HL-60 (cell line): ENCODE data around the gene UIMC1.

Source experiments
- DNase-seq, 2 experiments: peaks; one replicate each; pipeline ENCODE4 v3.0.0-alpha.2; 2010 to 2020; ENCODE audit warnings: low read depth in 1 of 2, low spot score in 1 of 2
- H3K27ac ChIP-seq: fragments of 250-450 bp; sonication (Bioruptor Pico); replicated peaks from 2 replicates; pipeline ENCODE4 v1.5.1; 2020; ENCODE audit warnings: mild to moderate bottlenecking, moderate library complexity
- H3K27me3 ChIP-seq: fragments of 250-450 bp; sonication (Bioruptor Pico); 2 replicates; pipeline ENCODE4 v1.5.1; 2021; ENCODE audit warnings: mild to moderate bottlenecking, moderate library complexity; ENCODE audit not compliant: insufficient read depth, poor library complexity, severe bottlenecking
- H3K4me3 ChIP-seq: replicated peaks from 2 replicates; pipeline ENCODE4 v1.5.1; 2011; ENCODE audit warnings: mild to moderate bottlenecking, control low read depth, low read length; ENCODE audit not compliant: insufficient read depth
- CTCF ChIP-seq: IDR thresholded peaks from one replicate; pipeline ENCODE4 v1.5.1; 2011; ENCODE audit warnings: low read length, control low read depth, inconsistent platforms; ENCODE audit not compliant: insufficient read depth
- GABPA ChIP-seq: IDR thresholded peaks from 2 replicates; pipeline ENCODE4 v1.6.1; 2012; ENCODE audit warnings: low read depth
- POLR2AphosphoS5 ChIP-seq: IDR thresholded peaks from 2 replicates; pipeline ENCODE4 v1.6.1; 2012; ENCODE audit warnings: low read depth
- REST ChIP-seq: IDR thresholded peaks from 2 replicates; pipeline ENCODE4 v1.6.1; 2012; ENCODE audit warnings: low read depth; ENCODE audit not compliant: insufficient replicate concordance
- SPI1 ChIP-seq: IDR thresholded peaks from 2 replicates; pipeline ENCODE4 v1.6.1; 2012; ENCODE audit warnings: low read depth, mild to moderate bottlenecking, borderline replicate concordance

The UIMC1 gene

GRCh38 chr5:176878463-176878862 lies 128.1 kb downstream of the UIMC1 start:
- Histone ChIP-seq H3K27me3 (peaks cover 27% of the 10 kb centered on the region), H3K4me3 (no peak overlapping the region), H3K27ac (no peak overlapping the region)
- TF ChIP-seq SPI1 (no peak), GABPA (no peak), CTCF (no peak), REST (no peak), POLR2AphosphoS5 (no peak)
- no peak for DNase-seq

GRCh38 chr5:176877793-176878331 lies 128.7 kb downstream of the UIMC1 start:
- Histone ChIP-seq H3K27me3 (peaks cover 27% of the 10 kb centered on the region), H3K27ac (no peak overlapping the region), H3K4me3 (no peak overlapping the region)
- no peak for DNase-seq
- TF ChIP-seq SPI1 (no peak), POLR2AphosphoS5 (0 out of 2 replicates have a peak, but pooled peaks have one; percentile 2)

GRCh38 chr5:176876506-176877431 lies 129.8 kb downstream of the UIMC1 start:
- H3K27me3 ChIP-seq, result peaks cover 27% of the 10 kb centered on the region
- TF ChIP-seq GABPA (no peak), CTCF (no peak), POLR2AphosphoS5 (no peak), SPI1 (no peak), REST (no peak)
- no peak overlapping the region for H3K4me3 ChIP-seq

GRCh38 chr5:176875783-176876505 lies 130.6 kb downstream of the UIMC1 start:
- no peak for DNase-seq
- Histone ChIP-seq H3K27me3 (peaks cover 27% of the 10 kb centered on the region), H3K27ac (no peak overlapping the region), H3K4me3 (no peak overlapping the region)
- TF ChIP-seq SPI1 (no peak), POLR2AphosphoS5 (no peak), CTCF (no peak), GABPA (no peak), REST (no peak)

More at GRCh38 chr5:176876506-176877431, 129.8 kb downstream of the UIMC1 start:
- H3K27ac ChIP-seq, result no peak overlapping the region
- DNase-seq, result no peak
